Measurements from ENCODE around the gene SPDYE6.
"Not testable (repeated sequence)": the region's sequence is repeated elsewhere in the genome, so short reads cannot be mapped to it uniquely, and the experiment has no call there.

SPDYE6 gene

DNA sequence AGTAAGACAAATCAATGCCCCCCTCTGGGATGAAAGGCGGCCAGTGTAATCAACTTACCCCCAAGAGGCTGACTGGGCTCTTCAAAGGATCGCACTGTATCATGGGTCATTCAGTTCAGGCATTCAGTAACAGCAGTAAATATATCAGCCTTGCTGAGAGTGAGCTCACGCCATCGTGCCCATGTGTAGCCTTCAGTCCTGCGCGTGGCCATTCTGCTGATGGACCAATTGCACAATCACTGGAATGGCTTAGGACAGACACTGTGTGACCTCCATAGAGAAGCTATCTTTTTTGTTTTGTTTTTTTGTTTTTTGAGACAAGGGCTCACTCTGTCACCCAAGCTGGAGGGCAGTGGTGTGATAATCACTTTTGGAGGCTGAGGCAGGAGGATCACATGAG, 30.8 kb upstream of the SPDYE6 start:
- TF ChIP-seq, protein P1, sequence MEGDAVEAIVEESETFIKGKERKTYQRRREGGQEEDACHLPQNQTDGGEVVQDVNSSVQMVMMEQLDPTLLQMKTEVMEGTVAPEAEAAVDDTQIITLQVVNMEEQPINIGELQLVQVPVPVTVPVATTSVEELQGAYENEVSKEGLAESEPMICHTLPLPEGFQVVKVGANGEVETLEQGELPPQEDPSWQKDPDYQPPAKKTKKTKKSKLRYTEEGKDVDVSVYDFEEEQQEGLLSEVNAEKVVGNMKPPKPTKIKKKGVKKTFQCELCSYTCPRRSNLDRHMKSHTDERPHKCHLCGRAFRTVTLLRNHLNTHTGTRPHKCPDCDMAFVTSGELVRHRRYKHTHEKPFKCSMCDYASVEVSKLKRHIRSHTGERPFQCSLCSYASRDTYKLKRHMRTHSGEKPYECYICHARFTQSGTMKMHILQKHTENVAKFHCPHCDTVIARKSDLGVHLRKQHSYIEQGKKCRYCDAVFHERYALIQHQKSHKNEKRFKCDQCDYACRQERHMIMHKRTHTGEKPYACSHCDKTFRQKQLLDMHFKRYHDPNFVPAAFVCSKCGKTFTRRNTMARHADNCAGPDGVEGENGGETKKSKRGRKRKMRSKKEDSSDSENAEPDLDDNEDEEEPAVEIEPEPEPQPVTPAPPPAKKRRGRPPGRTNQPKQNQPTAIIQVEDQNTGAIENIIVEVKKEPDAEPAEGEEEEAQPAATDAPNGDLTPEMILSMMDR (IDR thresholded peaks at IDR 0.05; ENCODE audit: borderline replicate concordance, insufficient read depth, low read depth, low read length) = no peak
- no peak overlapping the region for H3K4me3 ChIP-seq (ENCODE audit: low read depth, low read length)

DNA sequence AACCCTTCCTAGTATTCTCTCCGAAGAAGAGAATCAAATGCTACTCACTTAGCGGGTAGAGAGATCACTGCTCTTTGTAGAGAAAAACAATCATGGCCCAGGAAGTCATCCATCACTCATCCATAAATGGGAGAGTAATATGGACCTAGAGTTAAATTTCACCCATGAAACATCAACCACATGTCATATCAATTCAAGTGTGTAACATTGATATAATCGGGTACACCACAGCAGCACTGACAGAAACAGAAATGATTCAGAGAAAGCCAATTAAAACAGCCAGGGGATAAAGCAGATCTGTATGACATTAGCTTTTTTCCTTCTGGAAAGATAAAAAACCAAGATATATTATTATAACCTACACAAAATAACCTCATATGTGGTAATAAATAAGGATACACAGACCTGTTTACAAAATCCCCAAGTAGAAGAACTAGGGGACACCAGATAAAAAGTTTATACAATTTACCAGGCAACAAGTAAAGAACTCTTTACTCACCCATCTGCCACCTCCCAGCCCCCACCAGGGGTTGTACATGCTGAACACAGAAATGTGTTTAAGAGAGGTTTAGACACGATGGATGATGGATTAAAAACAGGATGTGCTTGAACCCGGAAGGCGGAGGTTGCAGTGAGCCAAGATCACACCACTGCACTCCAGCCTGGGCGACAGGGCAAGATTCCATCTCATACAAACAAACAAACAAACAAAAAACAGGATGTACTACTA, 25.6 kb upstream of the SPDYE6 start:
- not testable (repeated sequence) for H3K4me3 ChIP-seq (ENCODE audit: low read depth, low read length)

DNA sequence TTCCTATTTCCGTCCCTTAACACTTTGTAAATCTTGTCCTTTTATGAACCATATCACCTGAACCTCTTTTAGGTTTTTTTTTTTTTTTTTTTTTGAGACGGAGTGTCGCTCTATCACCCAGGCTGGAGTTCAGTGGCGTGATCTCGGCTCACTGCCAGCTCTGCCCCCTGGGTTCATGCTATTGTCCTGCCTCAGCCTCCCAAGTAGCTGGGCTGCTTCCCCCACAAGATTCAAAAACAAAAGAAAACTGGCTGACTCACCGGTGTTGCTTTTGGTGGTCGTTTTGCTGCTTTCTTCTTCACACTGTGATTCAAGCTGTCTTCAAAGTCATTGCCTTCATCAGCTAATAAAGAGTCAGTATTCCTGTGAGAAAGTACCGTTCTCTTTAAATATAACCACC, 24.6 kb upstream of the SPDYE6 start:
- H3K4me3 ChIP-seq (ENCODE audit: low read depth, low read length) = not testable (repeated sequence)

DNA sequence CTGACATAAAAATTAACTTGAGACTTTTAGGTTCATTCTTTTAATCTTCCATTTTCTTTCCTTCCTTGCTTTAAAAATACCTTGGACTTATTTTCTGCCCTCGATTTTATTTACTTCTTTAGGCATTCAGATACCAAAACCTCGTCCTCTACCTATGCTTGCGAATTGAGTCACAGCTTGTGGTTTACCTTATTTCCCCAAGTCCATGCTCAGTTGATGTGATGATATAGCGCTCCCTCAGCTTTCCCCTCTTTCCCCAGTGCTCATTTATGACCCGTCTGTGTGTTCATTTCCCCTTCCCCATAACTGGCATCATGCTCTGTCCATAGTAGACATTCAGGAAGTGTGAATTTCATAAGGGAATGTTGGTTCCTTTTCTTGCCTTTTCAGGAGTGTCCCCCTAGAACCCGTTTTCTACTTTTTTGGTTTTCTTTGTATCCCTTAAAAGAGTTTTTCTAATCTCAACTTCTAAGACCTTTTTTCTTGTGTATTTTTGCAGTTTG, 20.8 kb upstream of the SPDYE6 start:
- TF ChIP-seq, protein P1 (IDR thresholded peaks at IDR 0.05; ENCODE audit: borderline replicate concordance, insufficient read depth, low read depth, low read length) = no peak
- no peak overlapping the region for H3K4me3 ChIP-seq (ENCODE audit: low read depth, low read length)

DNA sequence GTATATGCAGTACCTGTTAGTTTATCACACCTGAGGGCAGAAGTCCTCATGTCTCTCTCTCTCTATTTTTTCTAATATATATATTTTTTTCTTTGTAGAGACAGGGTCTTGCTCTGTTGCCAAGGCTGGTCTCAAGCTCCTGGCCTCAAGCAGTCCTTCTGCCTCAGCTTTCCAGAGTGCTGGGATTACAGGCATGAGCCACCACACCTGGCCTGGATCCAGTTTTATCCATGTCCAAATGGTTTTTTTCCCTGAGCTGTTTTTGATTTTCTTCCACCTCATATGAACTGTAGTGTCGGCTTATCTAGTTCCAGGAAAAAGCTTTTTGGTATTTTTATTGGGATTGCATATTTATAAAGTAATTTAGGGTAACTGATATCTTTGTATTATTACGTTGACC, 16.6 kb upstream of the SPDYE6 start:
- not testable (repeated sequence) for H3K4me3 ChIP-seq (ENCODE audit: low read depth, low read length)

DNA sequence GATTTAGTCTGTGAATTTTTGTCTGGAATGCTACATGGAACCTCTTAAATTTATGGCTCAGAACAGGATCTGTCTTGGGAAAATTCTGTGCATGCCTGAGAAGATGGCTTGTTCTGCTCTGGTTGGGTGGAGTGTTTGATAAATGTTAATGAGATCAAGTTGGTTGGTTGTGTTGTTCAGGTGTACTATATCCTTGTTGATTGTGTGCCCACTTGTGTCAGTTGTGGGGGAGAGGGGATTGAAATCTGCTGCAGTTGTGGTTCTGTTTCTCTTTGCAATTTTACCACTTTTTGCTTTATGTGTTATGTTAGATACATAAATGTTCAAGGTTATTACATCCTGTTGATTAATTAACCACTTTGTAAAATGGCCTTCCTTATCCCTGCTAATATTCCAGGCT, 13.8 kb upstream of the SPDYE6 start:
- H3K4me3 ChIP-seq (ENCODE audit: low read depth, low read length) = not testable (repeated sequence)

DNA sequence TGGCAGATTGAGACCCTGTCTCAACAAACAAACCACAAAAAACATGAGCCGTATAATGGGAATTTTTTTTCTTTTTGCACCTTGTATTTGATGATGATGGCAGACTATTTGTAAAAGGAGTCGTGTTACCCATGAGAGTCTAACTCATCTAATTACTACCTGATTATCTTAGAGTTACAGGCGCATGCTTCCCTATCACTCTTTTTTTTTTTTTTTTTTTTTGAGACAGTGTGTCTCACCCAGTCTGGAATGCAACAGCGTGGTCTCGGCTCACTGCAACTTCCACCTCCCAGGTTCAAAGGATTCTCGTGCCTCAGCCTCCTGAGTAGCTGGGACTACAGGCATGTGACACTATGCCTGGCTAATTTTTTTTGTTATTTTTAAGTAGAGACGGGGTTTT, 9.1 kb upstream of the SPDYE6 start:
- H3K4me3 ChIP-seq (ENCODE audit: low read depth, low read length) = not testable (repeated sequence)

DNA sequence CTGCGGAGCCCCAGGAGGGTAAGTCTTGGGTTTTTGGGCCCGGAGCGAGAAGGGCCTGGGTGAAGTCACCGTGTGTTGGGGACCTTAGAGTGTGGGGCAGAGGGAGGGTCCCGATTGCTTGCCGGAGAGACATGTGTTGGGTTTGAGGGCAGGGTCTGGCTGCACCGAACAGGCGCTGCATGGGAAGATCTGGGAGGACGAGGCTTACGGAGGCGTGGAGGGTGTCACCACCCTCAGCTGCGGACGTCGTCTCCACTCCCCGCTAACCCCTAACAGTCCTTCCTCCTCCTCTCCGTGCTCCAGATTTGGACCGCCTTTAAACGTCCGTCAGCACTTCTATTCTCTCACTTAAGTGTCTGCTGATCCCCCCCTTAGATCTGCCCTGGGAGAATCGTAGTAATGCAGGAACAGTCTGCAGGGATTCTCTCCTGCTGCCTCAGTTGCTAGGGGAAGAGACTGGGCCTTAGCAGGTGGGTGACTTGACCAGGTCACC, 8.2 kb upstream of the SPDYE6 start:
- H3K4me3 ChIP-seq (ENCODE audit: low read depth, low read length) = peak overlapping the region; percentile 76

DNA sequence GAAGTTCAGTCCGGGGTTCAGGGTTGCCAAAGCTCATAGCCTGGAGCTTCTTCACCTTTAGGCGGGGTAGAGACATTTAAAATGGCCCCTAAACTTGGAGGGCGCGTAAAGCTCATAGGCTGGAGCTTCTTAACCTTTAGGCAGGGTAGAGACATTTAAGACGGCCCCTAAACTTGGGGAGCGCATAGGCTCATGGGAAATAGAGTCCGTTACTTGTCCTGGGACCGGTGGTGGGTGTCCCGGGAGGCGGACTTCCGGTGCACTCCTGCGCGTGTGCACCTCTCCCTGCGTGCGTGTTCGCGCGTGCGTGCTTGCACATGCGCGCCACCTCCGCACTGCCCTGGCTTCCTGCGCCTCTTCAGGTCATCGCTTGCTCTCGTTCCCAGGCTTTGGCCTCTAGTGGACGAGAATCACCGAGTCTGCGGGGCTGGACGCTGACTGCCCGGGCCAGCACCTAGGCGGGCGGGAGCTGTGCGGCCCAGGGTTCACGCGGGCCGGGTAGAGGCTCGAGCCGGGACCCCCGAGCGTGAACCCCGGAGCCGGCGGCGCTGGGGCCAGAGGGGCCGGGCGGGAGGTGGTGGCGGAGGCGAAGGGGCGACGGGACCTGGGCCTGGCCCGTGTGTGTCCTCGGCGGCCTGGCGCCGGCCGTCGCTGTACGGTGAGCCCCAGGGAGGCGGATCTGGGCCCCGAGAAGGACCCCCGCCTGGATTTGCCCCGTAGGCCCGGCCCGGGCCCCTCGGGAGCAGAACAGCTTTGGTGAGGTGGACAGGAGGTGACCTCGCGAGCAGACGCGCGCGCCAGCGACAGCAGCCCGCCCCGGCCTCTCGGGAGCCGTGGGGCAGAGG, 7.5 kb upstream of the SPDYE6 start:
- TF ChIP-seq, protein P1 (IDR thresholded peaks at IDR 0.05; ENCODE audit: borderline replicate concordance, insufficient read depth, low read depth, low read length) = 0 out of 2 replicates have a peak, but pooled peaks have one; percentile 25
- H3K4me3 ChIP-seq (ENCODE audit: low read depth, low read length) = peak overlapping the region; percentile 76

DNA sequence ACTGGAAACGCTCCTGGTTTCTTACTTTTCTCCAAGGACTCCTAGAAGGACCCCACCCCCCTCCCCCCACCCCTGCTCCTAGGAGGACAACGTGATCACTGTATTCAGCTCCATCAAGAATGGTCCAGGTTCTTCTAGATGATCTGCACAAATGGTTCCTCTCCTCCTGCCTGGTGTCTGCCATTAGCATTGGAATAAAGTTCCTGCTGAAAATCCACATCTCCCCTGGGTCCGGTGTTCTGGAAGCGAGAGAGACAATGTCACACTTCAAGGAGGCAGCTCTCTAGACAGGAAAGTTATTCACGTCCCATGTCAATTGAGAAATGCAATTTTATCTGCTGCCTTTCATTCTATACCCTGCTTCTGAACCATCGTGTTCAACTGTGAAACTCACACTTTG, 9.3 kb downstream of the SPDYE6 start:
- H3K4me3 ChIP-seq (ENCODE audit: low read depth, low read length) = not testable (repeated sequence)

DNA sequence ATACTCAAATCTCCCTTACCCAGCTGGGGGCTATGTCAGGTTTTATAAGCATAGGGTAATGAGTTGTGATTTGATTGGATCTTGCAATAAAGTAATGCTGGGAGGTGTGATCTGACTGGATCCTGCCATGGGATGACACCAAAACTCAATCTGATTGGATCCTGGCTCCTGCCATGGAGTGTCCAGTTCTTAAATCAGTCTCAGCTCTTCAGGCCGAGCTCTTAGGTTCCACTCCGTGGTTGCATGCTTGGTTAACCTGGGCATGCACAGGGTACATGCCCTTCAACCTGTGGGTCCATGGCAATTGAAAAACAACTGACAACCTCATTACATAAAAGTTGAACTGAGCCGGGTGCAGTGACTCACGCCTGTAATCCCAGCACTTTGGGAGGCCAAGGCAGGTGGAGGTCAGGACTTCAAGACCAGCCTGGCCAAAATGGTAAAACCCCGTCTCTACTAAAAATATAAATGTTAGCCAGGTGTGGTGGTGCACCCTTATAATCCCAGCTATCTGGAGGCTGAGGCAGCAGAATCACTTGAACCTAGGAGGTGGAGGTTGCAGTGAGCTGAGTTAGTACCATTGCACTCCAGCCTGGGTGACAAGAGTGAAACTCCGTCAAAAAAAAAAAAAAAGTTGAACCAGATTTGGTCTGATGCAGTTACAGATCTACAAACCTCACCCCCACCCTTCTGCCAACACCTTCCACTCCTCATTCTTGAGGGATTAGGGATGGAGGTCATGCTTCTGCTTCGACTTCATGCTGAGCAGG, 15.5 kb downstream of the SPDYE6 start:
- H3K4me3 ChIP-seq (ENCODE audit: low read depth, low read length) = not testable (repeated sequence)

DNA sequence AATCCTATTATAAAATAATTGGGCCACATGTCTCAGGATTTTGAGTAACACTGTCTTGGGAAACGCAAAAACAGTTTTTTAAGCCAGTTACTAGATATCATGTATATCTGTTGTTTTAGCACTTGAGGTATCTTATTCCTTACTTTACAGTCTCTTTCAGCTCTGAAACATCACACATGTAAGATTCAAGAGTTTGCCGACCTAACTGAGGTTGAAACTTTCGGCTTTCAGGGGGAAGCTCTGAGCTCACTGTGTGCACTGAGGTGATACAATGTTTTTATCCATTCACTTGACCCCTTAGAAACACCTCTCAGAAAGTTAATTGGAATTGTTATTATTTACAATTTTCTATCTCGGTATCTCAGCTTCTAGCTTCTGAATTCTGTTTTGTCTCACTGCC, 18.8 kb downstream of the SPDYE6 start:
- not testable (repeated sequence) for H3K4me3 ChIP-seq (ENCODE audit: low read depth, low read length)

DNA sequence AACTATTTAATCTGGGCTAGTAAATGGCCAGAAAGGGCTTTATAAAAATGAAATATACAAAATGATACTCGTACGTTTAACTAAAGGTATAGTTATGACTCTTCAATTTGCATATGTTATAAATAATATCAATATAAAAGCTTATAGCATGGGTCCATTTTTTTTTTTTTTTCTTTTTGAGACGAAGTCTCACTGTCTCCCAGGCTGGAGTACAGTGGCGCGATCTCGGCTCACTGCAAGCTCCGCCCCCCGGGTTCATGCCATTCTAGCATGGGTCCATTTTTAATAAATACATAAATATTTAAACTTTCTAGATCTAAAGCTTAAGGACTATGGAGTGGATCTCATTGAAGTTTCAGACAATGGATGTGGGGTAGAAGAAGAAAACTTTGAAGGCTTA, 19.2 kb downstream of the SPDYE6 start:
- not testable (repeated sequence) for H3K4me3 ChIP-seq (ENCODE audit: low read depth, low read length)

DNA sequence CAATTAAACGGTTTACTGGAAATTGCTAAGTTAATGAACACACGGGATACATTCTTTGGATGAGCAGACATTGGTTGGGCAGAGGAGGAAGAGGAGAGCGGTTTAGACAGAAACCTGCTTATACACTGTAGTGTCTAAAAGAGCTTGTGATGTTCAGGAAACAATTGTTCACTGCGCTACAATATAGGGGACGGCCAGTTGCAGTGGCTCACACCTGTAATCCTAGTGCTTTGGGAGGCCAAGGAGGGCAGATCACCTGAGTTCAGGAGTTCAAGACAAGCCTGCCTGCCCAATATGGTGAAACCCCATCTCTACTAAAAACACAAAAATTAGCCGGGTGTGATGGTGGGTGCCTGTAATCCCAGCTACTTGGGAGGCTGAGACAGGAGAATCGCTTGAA, 20.7 kb downstream of the SPDYE6 start:
- not testable (repeated sequence) for H3K4me3 ChIP-seq (ENCODE audit: low read depth, low read length)

DNA sequence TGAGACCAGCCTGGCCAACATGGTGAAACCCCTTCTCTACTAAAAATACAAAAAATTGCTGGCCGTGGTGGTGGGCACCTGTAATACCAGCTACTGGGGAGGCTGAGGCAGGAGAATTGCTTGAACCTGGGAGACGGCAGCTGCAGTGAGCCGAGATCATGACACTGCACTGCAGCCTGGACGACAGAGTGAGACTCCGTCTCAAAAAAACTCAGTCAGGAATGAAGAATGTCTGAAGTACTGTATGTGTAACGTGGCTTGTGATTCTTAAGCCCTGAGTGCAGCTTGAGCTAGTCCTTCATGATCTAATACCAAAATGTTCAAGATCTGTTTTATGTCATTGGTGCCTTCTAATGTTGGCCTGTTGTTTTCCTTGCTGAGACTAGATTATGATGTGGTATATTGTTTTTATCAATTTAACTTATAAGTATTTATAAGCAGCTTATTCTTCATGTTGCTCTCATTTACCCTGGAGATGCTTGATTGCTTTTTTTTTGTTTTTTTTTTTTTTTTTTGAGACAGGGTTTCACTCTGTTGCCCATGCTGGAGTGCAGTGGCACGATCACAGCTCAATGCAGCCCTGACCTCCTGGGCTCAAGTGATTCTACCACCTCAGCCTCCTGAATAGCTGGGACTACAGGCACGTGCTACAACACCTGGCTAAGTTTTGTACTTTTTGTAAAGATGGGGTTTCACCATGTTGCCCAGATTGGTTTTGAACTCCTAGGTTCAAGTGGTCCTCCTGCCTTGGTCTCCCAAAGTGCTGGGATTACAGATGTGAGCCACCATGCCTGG, 25.4 kb downstream of the SPDYE6 start:
- not testable (repeated sequence) for H3K4me3 ChIP-seq (ENCODE audit: low read depth, low read length)

Data from GM12875 (cell line).